Measurements from ENCODE around the gene MAP7D1. TPM values are rescaled to one million over a fixed set of nuclear protein-coding genes. Genes with fewer than 3 reads are reported as not detected.

Gene MAP7D1
- total RNA-seq, 2 donors from 2014 or later: 119 to 120 TPM

GRCh38 chr1:36124404-36125128 is 31.4 kb upstream of the MAP7D1 start:
- no peaks in the 10 kb centered on the region for H3K9me3 ChIP-seq (ENCODE audit: control insufficient read depth, low read length)
- 27% methylated on average over 14 to 42 of the region's 42 CpGs for WGBS, 2 experiments (ENCODE audit: insufficient coverage in 1 of 2, insufficient read length in 1 of 2)
- no peak for TF ChIP-seq CTCF (conservative IDR thresholded peaks at IDR 0.05)
- peaks cover 50% of the 10 kb centered on the region for H3K27me3 ChIP-seq (ENCODE audit: control insufficient read depth, insufficient read depth, low read length, poor library complexity, severe bottlenecking)
- Mint-ChIP-seq H3K27ac (no peak overlapping the region), H3K27me3 (ENCODE audit: insufficient read depth) (peaks cover 51% of the 10 kb centered on the region), H3K4me1 (no peaks in the 10 kb centered on the region), H3K4me3 (peak overlapping the region; percentile 50), H3K9me3 (no peaks in the 10 kb centered on the region), H3K36me3 (ENCODE audit: low read depth) (no peaks in the 10 kb centered on the region)
- H3K27ac ChIP-seq (ENCODE audit: low read depth, low read length): no peak overlapping the region
- no peak overlapping the region for H3K4me3 ChIP-seq (ENCODE audit: low read length)
- no peak overlapping the region for H3K9ac ChIP-seq (ENCODE audit: extremely low read depth, low read length, poor library complexity, severe bottlenecking)
- DNase-seq: no peak
- no peaks in the 10 kb centered on the region for H3K36me3 ChIP-seq (ENCODE audit: control insufficient read depth, insufficient read depth, low read length)
- H3K4me1 ChIP-seq (ENCODE audit: control insufficient read depth, insufficient read depth, low read length): no peaks in the 10 kb centered on the region

GRCh38 chr1:36125129-36125991 is 30.6 kb upstream of the MAP7D1 start, which contains the start of gene COL8A2:
Gene COL8A2, minus strand, starts transcription at chr1:36125222. Its CDS starts 24,980 bp downstream, at chr1:36100242.
- Mint-ChIP-seq H3K4me3 (peak within 1 kb of the TSS; percentile 50), H3K4me1 (no peaks in the 10 kb centered on the region), H3K27ac (no peak within 1 kb of the TSS), H3K27me3 (ENCODE audit: insufficient read depth) (peaks cover 51% of the 10 kb centered on the region), H3K9me3 (no peaks in the 10 kb centered on the region), H3K36me3 (ENCODE audit: low read depth) (no peaks in the 10 kb centered on the region)
- DNase-seq: peak; percentile 66
- peaks cover 50% of the 10 kb centered on the region for H3K27me3 ChIP-seq (ENCODE audit: control insufficient read depth, insufficient read depth, low read length, poor library complexity, severe bottlenecking)
- no peak within 1 kb of the TSS for H3K27ac ChIP-seq (ENCODE audit: low read depth, low read length)
- H3K9ac ChIP-seq (ENCODE audit: extremely low read depth, low read length, poor library complexity, severe bottlenecking): no peak within 1 kb of the TSS
- H3K9me3 ChIP-seq (ENCODE audit: control insufficient read depth, low read length): no peaks in the 10 kb centered on the region
- no peak for TF ChIP-seq CTCF (conservative IDR thresholded peaks at IDR 0.05)
- WGBS, 2 experiments (ENCODE audit: insufficient coverage in 1 of 2, insufficient read length in 1 of 2): 25 to 43% methylated on average over 28 to 77 of the region's 77 CpGs
- H3K4me1 ChIP-seq (ENCODE audit: control insufficient read depth, insufficient read depth, low read length): no peaks in the 10 kb centered on the region
- H3K36me3 ChIP-seq (ENCODE audit: control insufficient read depth, insufficient read depth, low read length): no peaks in the 10 kb centered on the region
- no peak within 1 kb of the TSS for H3K4me3 ChIP-seq (ENCODE audit: low read length)

GRCh38 chr1:36126005-36126716 is 29.8 kb upstream of the MAP7D1 start:
- H3K27me3 ChIP-seq (ENCODE audit: control insufficient read depth, insufficient read depth, low read length, poor library complexity, severe bottlenecking): peaks cover 50% of the 10 kb centered on the region
- Mint-ChIP-seq H3K9me3 (no peaks in the 10 kb centered on the region), H3K4me1 (no peaks in the 10 kb centered on the region), H3K27ac (no peak overlapping the region), H3K4me3 (peak overlapping the region; percentile 40), H3K36me3 (ENCODE audit: low read depth) (no peaks in the 10 kb centered on the region), H3K27me3 (ENCODE audit: insufficient read depth) (peaks cover 51% of the 10 kb centered on the region)
- no peaks in the 10 kb centered on the region for H3K4me1 ChIP-seq (ENCODE audit: control insufficient read depth, insufficient read depth, low read length)
- H3K4me3 ChIP-seq (ENCODE audit: low read length): no peak overlapping the region
- no peak overlapping the region for H3K27ac ChIP-seq (ENCODE audit: low read depth, low read length)
- H3K9ac ChIP-seq (ENCODE audit: extremely low read depth, low read length, poor library complexity, severe bottlenecking): no peak overlapping the region
- H3K9me3 ChIP-seq (ENCODE audit: control insufficient read depth, low read length): no peaks in the 10 kb centered on the region
- TF ChIP-seq CTCF (conservative IDR thresholded peaks at IDR 0.05): no peak
- DNase-seq: no peak
- no peaks in the 10 kb centered on the region for H3K36me3 ChIP-seq (ENCODE audit: control insufficient read depth, insufficient read depth, low read length)
- 86 to 93% methylated on average over 15 to 21 of the region's 21 CpGs for WGBS, 2 experiments (ENCODE audit: insufficient coverage in 1 of 2, insufficient read length in 1 of 2)

All from endodermal cell (in vitro differentiated cells).